ENCODE measurements around the gene GSX2. TPM values are rescaled to one million over a fixed set of nuclear protein-coding genes. Genes with fewer than 3 reads are reported as not detected.
A peak's percentile ranks its signal among the peaks of the same experiment; 100 is the strongest.

GSX2 gene
- total RNA-seq, 2 experiments from 2014 or later, result not detected

GRCh38 chr4:54062392-54062791 lies 37.6 kb upstream of the GSX2 start:
- ChIA-PET CTCF (interaction anchor here (1.1 kb wide), 1 partner anchor 172 kb away, joined by 3 read pairs; no protein-coding TSS in a partner anchor), POLR2A (interaction anchor here (1.2 kb wide), 1 partner anchor 31 kb away, joined by 3 read pairs; no protein-coding TSS in a partner anchor)
- Mint-ChIP-seq H3K4me3 (peak overlapping the region; percentile 85), H3K36me3 (ENCODE audit: low read depth) (peaks cover 13% of the 10 kb centered on the region), H3K9me3 (no peaks in the 10 kb centered on the region), H3K27ac (peak overlapping the region; percentile 81), H3K4me1 (ENCODE audit: low read depth) (peaks cover 54% of the 10 kb centered on the region), H3K27me3 (no peaks in the 10 kb centered on the region)
- DNase-seq (no peak), ATAC-seq (no peak)
- intact Hi-C loops (cut with micrococcal nuclease), result loop anchor here (5.0 kb wide), 1 partner anchor 35 kb away; no protein-coding TSS in a partner anchor
- TF ChIP-seq, protein P1, sequence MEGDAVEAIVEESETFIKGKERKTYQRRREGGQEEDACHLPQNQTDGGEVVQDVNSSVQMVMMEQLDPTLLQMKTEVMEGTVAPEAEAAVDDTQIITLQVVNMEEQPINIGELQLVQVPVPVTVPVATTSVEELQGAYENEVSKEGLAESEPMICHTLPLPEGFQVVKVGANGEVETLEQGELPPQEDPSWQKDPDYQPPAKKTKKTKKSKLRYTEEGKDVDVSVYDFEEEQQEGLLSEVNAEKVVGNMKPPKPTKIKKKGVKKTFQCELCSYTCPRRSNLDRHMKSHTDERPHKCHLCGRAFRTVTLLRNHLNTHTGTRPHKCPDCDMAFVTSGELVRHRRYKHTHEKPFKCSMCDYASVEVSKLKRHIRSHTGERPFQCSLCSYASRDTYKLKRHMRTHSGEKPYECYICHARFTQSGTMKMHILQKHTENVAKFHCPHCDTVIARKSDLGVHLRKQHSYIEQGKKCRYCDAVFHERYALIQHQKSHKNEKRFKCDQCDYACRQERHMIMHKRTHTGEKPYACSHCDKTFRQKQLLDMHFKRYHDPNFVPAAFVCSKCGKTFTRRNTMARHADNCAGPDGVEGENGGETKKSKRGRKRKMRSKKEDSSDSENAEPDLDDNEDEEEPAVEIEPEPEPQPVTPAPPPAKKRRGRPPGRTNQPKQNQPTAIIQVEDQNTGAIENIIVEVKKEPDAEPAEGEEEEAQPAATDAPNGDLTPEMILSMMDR (IDR thresholded peaks at IDR 0.05), result no peak

DNA sequence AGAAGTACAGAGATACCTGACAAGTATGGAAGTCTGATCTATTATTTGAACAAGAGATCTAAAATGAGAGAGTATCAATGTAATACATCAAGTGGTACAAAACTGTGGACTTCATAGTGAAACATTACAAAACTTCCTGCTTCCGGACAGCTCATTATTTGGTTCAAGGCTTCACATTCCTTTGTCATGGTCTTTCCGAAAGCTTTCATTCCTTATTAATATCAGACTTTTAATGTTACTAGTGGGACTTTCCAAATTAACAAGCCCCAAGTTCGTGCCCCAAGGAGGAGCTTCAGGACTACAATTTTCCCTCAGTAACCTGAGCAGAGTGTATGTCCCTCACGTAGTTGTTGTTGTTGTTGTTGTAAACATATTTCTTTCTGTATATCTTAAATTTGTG lies 36.7 kb upstream of the GSX2 start:
- Mint-ChIP-seq H3K27ac (peak overlapping the region; percentile 96), H3K27me3 (no peaks in the 10 kb centered on the region), H3K4me3 (peak overlapping the region; percentile 85), H3K9me3 (no peaks in the 10 kb centered on the region), H3K36me3 (ENCODE audit: low read depth) (peaks cover 13% of the 10 kb centered on the region), H3K4me1 (ENCODE audit: low read depth) (peaks cover 46% of the 10 kb centered on the region)
- no peak for ATAC-seq
- POLR2A ChIA-PET, result interaction anchor here (1.2 kb wide), 2 partner anchors 10 to 30 kb away, joined by 3 to 4 read pairs; no protein-coding TSS in a partner anchor
- intact Hi-C loops (cut with micrococcal nuclease), result loop anchor here (5.0 kb wide), 1 partner anchor 34 kb away; no protein-coding TSS in a partner anchor
- CTCF ChIA-PET, result no interaction called here
- TF ChIP-seq, protein P1 (IDR thresholded peaks at IDR 0.05), result no peak
- DNase-seq, result peak; percentile 15

DNA sequence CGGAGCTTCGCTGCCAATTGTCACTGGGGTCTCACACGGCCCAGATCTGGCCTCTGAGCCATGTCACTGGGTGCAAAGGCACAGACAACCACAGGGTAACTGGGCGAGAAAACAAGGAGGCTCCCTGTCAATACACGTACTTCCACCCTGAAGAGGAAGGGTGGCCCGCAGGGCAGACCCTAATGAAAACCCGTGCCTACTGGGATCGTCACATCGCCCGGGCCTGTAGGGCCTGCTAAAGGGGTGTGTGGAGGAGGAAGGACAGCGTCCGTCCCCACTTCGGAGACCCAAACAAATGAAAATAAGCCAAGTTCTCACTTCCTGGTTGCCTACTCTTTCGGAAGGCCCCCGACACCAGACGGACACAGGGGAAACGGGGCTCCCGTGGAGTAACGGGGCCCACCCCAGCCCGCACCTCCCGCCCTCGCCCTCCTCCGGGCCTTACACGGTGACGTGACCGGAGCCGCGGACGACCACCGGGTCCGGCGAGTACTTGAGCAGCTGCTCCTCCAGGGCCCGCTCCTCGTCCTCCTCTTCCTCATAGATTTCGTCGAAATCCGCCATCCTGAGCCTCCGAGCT lies 36.1 kb upstream of the GSX2 start:
- Mint-ChIP-seq H3K4me3 (peak overlapping the region; percentile 85), H3K9me3 (no peaks in the 10 kb centered on the region), H3K4me1 (ENCODE audit: low read depth) (peaks cover 42% of the 10 kb centered on the region), H3K27me3 (no peaks in the 10 kb centered on the region), H3K27ac (peak overlapping the region; percentile 96), H3K36me3 (ENCODE audit: low read depth) (peaks cover 13% of the 10 kb centered on the region)
- DNase-seq (peak; percentile 34), ATAC-seq (peak; percentile 29)
- CTCF ChIA-PET, result no interaction called here
- TF ChIP-seq, protein P1 (IDR thresholded peaks at IDR 0.05), result no peak
- intact Hi-C loops (cut with micrococcal nuclease), result loop anchor here (5.0 kb wide), 1 partner anchor 33 kb away; no protein-coding TSS in a partner anchor
- POLR2A ChIA-PET, result interaction anchor here (0.6 to 1.2 kb wide), 5 partner anchors 9 to 58 kb away, joined by 3 to 4 read pairs (median 3); no protein-coding TSS in a partner anchor

- H3K27me3 Mint-ChIP-seq, result no peaks in the 10 kb centered on the region
- peak within 1 kb of the TSS; percentile 96 for H3K27ac Mint-ChIP-seq
Measured at GRCh38 chr4:54064317-54065111, 35.4 kb upstream of the GSX2 start, which contains the start of gene CHIC2. CHIC2 (minus strand) TSS chr4:54064605; CDS start chr4:54064300, 305 bp downstream.

More at GRCh38 chr4:54064317-54065111, 35.4 kb upstream of the GSX2 start, which contains the start of gene CHIC2:
- ATAC-seq, result peak; percentile 88
- Mint-ChIP-seq H3K4me1 (ENCODE audit: low read depth) (peaks cover 38% of the 10 kb centered on the region), H3K36me3 (ENCODE audit: low read depth) (peaks cover 13% of the 10 kb centered on the region), H3K9me3 (no peaks in the 10 kb centered on the region), H3K4me3 (peak within 1 kb of the TSS; percentile 85)
- peak; percentile 97 for DNase-seq
- POLR2A ChIA-PET, result interaction anchor here (0.6 to 1.2 kb wide), 5 partner anchors 9 to 58 kb away, joined by 3 to 4 read pairs (median 3); no protein-coding TSS in a partner anchor
- TF ChIP-seq, protein P1 (IDR thresholded peaks at IDR 0.05), result no peak
- intact Hi-C loops (cut with micrococcal nuclease), result loop anchor here (5.0 kb wide), 1 partner anchor 33 kb away; no protein-coding TSS in a partner anchor
- CTCF ChIA-PET, result interaction anchor here (1.1 to 1.7 kb wide), 2 partner anchors 8 to 135 kb away, joined by 3 to 4 read pairs; no protein-coding TSS in a partner anchor

All from activated CD8-positive, alpha-beta T cell treated with anti-CD3 and anti-CD28 coated beads for 36 hours (primary cell).